GM23248 (cell line): Measurements from ENCODE around the gene UST.

Experiments
- EZH2 ChIP-seq: fragments of 200-600 bp; sonication (generic); IDR thresholded peaks from 2 replicates; pipeline ENCODE4 v1.6.1; 2018; ENCODE audit warnings: antibody characterized with exemption, mild to moderate bottlenecking; ENCODE audit not compliant: insufficient read depth, poor library complexity, severe bottlenecking
- EZH2phosphoT487 ChIP-seq: fragments of 200-600 bp; sonication (generic); IDR thresholded peaks from 2 replicates; pipeline ENCODE4 v1.6.1; 2018; ENCODE audit warnings: antibody characterized with exemption, moderate library complexity, mild to moderate bottlenecking, low read depth; ENCODE audit not compliant: insufficient read depth

DNA sequence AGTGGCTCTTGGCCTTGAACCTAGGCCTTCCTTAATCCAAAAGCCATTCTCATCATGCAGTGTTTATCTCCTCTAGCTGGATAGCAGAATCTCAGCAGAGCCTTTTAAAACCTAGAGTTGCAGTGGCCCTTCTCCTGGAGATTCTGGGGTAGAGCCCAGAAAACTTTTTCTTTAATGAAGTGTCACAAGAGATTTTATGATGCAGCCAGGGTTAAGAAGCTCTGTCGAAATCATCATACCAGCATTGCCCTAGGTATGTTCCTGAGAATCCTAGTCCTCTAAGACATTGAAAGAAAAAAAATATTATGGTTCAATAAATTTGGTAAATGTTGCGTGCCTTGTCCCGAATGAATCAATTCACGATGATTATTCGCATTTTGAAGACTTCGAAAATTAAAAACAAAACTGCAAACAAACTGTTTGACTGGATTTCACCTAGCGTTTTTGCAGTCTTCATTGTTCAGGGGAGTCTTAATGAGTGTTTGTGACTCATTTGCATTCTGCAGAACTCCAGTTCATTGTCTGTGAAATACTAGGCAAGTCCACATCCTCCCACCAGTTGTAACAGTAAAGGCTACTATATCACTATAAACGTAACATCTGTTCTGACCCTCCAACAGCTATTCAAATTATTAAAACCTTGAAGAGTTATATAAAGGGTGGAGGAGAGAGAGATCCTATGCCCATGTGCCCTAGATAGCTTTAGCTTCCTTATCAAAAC lies 198.6 kb downstream of the UST start:
- TF ChIP-seq EZH2 (no peak), EZH2phosphoT487 (no peak)
